ENCODE data around the gene BCL2L14. TPM values are rescaled to one million over a fixed set of nuclear protein-coding genes. Genes with fewer than 3 reads are reported as not detected.

Gene BCL2L14
- total RNA-seq, 1 experiment from 2014 or later, result not detected

- BruUV-seq (replicated peaks), result no TSS peak
- Histone ChIP-seq H3K27me3 (replicated peaks; ENCODE audit: insufficient read depth, low read depth, low read length, poor library complexity) (no peaks in the 10 kb centered on the region), H3K4me3 (ENCODE audit: low read depth, low read length, poor library complexity, severe bottlenecking) (no peak overlapping the region), H3K27ac (ENCODE audit: low read depth, low read length, poor library complexity, severe bottlenecking) (no peak overlapping the region), H3K9me3 (ENCODE audit: low read depth, low read length, poor library complexity, severe bottlenecking) (no peaks in the 10 kb centered on the region), H3K4me1 (ENCODE audit: insufficient read depth, low read length, poor library complexity, severe bottlenecking) (no peaks in the 10 kb centered on the region), H3K36me3 (ENCODE audit: insufficient read depth, low read length, poor library complexity, severe bottlenecking) (no peaks in the 10 kb centered on the region)
- DNase-seq (ENCODE audit: low spot score), result no peak
- no peak for TF ChIP-seq EZH2 (IDR thresholded peaks at IDR 0.05; ENCODE audit: borderline replicate concordance, low read depth, low read length, poor library complexity, severe bottlenecking)
- no peak for TF ChIP-seq CTCF (conservative IDR thresholded peaks at IDR 0.05; ENCODE audit: low read depth, low read length)
- ChIA-PET POLR2A (ENCODE audit: low non-redundant PET) (interaction anchor here (0.7 kb wide), 1 partner anchor 142 kb away, joined by 3 read pairs; no protein-coding TSS in a partner anchor), CTCF (no interaction called here)
- intact Hi-C loops (cut with micrococcal nuclease; ENCODE audit: unreplicated experiment), result no loop called here
These were observed 19.1 kb upstream of the BCL2L14 start for GRCh38 chr12:12051668-12052067.

- Histone ChIP-seq H3K4me1 (ENCODE audit: insufficient read depth, low read length, poor library complexity, severe bottlenecking) (no peaks in the 10 kb centered on the region), H3K36me3 (ENCODE audit: insufficient read depth, low read length, poor library complexity, severe bottlenecking) (no peaks in the 10 kb centered on the region), H3K4me3 (ENCODE audit: low read depth, low read length, poor library complexity, severe bottlenecking) (no peak overlapping the region), H3K9me3 (ENCODE audit: low read depth, low read length, poor library complexity, severe bottlenecking) (no peaks in the 10 kb centered on the region), H3K27me3 (replicated peaks; ENCODE audit: insufficient read depth, low read depth, low read length, poor library complexity) (no peaks in the 10 kb centered on the region), H3K27ac (ENCODE audit: low read depth, low read length, poor library complexity, severe bottlenecking) (no peak overlapping the region)
- intact Hi-C loops (cut with micrococcal nuclease; ENCODE audit: unreplicated experiment), result no loop called here
- BruUV-seq (replicated peaks), result no TSS peak
- TF ChIP-seq EZH2 (IDR thresholded peaks at IDR 0.05; ENCODE audit: borderline replicate concordance, low read depth, low read length, poor library complexity, severe bottlenecking), result no peak
- TF ChIP-seq CTCF (conservative IDR thresholded peaks at IDR 0.05; ENCODE audit: low read depth, low read length), result no peak
- ChIA-PET POLR2A (ENCODE audit: low non-redundant PET) (no interaction called here), CTCF (no interaction called here)
- DNase-seq (ENCODE audit: low spot score), result no peak
These were observed 15.7 kb upstream of the BCL2L14 start for GRCh38 chr12:12054993-12055392.

- ChIA-PET POLR2A (ENCODE audit: low non-redundant PET) (no interaction called here), CTCF (interaction anchor here (0.6 kb wide), 1 partner anchor 499 kb away, joined by 4 read pairs; no protein-coding TSS in a partner anchor)
- DNase-seq (ENCODE audit: low spot score), result no peak
- Histone ChIP-seq H3K9me3 (ENCODE audit: low read depth, low read length, poor library complexity, severe bottlenecking) (no peaks in the 10 kb centered on the region), H3K4me3 (ENCODE audit: low read depth, low read length, poor library complexity, severe bottlenecking) (no peak overlapping the region), H3K36me3 (ENCODE audit: insufficient read depth, low read length, poor library complexity, severe bottlenecking) (no peaks in the 10 kb centered on the region), H3K27me3 (replicated peaks; ENCODE audit: insufficient read depth, low read depth, low read length, poor library complexity) (no peaks in the 10 kb centered on the region), H3K27ac (ENCODE audit: low read depth, low read length, poor library complexity, severe bottlenecking) (no peak overlapping the region), H3K4me1 (ENCODE audit: insufficient read depth, low read length, poor library complexity, severe bottlenecking) (no peaks in the 10 kb centered on the region)
- no TSS peak for BruUV-seq (replicated peaks)
- TF ChIP-seq EZH2 (IDR thresholded peaks at IDR 0.05; ENCODE audit: borderline replicate concordance, low read depth, low read length, poor library complexity, severe bottlenecking), result no peak
- no peak for TF ChIP-seq CTCF (conservative IDR thresholded peaks at IDR 0.05; ENCODE audit: low read depth, low read length)
- intact Hi-C loops (cut with micrococcal nuclease; ENCODE audit: unreplicated experiment), result no loop called here
These were observed 13.8 kb upstream of the BCL2L14 start for GRCh38 chr12:12056951-12057350.

All from A673 (cell line).